Activated naive CD4-positive, alpha-beta T cell treated with anti-CD3 and anti-CD28 coated beads, Interleukin-2, amount 50 U/mL, for 24 hours (primary cell): ENCODE data around the gene BANP.
"Not testable (repeated sequence)": the region's sequence is repeated elsewhere in the genome, so short reads cannot be mapped to it uniquely, and the experiment has no call there.

ENCODE experiments used
- H3K27ac Mint-ChIP-seq: one replicate; pipeline ENCODE4 v1.8.0; 2021; ENCODE audit warnings: mild to moderate bottlenecking, mixed read lengths
- H3K27me3 Mint-ChIP-seq: one replicate; pipeline ENCODE4 v1.8.0; 2021; ENCODE audit warnings: mixed read lengths
- H3K36me3 Mint-ChIP-seq: one replicate; pipeline ENCODE4 v1.8.0; 2021; ENCODE audit warnings: mixed read lengths
- H3K4me1 Mint-ChIP-seq: one replicate; pipeline ENCODE4 v1.8.0; 2021; ENCODE audit warnings: mixed read lengths
- H3K4me3 Mint-ChIP-seq: one replicate; pipeline ENCODE4 v1.8.0; 2021; ENCODE audit warnings: mild to moderate bottlenecking, mixed read lengths
- H3K9me3 Mint-ChIP-seq: one replicate; pipeline ENCODE4 v1.8.0; 2021; ENCODE audit warnings: mixed read lengths

BANP gene

GRCh38 chr16:88043208-88043910 lies 92.1 kb downstream of the BANP start:
- not testable (repeated sequence) for H3K27ac Mint-ChIP-seq, H3K27me3 Mint-ChIP-seq, H3K36me3 Mint-ChIP-seq, H3K9me3 Mint-ChIP-seq, H3K4me1 Mint-ChIP-seq, H3K4me3 Mint-ChIP-seq

DNA sequence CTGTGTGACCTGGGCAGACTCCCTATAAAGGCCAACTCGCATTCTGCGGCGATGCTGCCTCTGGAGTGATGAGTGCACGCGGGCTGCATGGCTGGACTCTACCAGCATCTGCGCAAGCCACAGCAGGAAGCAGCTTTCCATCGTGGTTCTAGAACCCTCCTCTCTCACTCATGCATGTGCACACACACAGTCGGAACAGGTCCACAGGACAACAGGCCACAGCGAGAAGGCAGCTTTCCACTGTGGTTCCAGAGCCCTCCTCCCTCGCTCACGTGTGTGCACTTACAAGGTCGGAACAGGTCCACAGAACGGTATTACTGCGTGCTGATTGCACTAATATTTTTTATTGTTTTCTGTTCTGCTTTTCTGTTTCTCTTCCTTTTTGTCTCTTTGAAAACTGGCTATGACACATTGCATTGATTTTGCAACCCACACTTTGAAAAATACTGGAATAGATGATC lies 92.9 kb downstream of the BANP start:
- H3K27ac Mint-ChIP-seq, H3K27me3 Mint-ChIP-seq, H3K9me3 Mint-ChIP-seq, H3K4me3 Mint-ChIP-seq, H3K36me3 Mint-ChIP-seq, H3K4me1 Mint-ChIP-seq: not testable (repeated sequence)

DNA sequence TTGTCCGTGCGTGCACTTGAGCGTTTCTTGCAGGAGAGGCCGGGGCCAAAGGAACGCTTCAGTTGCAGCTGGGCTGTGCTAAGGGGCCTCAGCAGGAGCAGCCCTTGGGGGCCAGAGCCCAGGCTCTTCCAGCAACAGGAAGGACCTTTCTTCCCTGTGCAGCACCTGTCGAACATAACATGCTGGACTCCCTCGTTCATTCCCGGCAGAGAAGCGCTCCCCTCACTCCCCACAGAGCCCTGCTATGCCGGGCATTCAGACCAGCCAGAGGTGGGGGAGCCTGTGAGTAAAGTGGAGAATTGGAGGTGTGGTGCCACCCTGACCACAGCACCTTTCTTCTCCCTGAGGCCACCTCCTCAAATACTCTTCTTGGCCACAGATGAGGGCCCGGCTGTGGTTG lies 94.1 kb downstream of the BANP start:
- not testable (repeated sequence) for H3K27me3 Mint-ChIP-seq, H3K27ac Mint-ChIP-seq, H3K36me3 Mint-ChIP-seq, H3K4me1 Mint-ChIP-seq, H3K9me3 Mint-ChIP-seq, H3K4me3 Mint-ChIP-seq

- no peak overlapping the region for H3K4me3 Mint-ChIP-seq
- no peaks in the 10 kb centered on the region for H3K9me3 Mint-ChIP-seq
- no peak overlapping the region for H3K27ac Mint-ChIP-seq
- peaks cover 8% of the 10 kb centered on the region for H3K36me3 Mint-ChIP-seq
- H3K4me1 Mint-ChIP-seq, result no peaks in the 10 kb centered on the region
- H3K27me3 Mint-ChIP-seq, result no peaks in the 10 kb centered on the region
Observed at GRCh38 chr16:88045820-88046303, 94.6 kb downstream of the BANP start.

GRCh38 chr16:88047462-88047861 lies 96.2 kb downstream of the BANP start:
- Mint-ChIP-seq H3K4me3 (no peak overlapping the region), H3K36me3 (peaks cover 10% of the 10 kb centered on the region), H3K27ac (no peak overlapping the region), H3K4me1 (no peaks in the 10 kb centered on the region), H3K9me3 (no peaks in the 10 kb centered on the region), H3K27me3 (no peaks in the 10 kb centered on the region)

- Mint-ChIP-seq H3K9me3 (no peaks in the 10 kb centered on the region), H3K4me3 (no peak overlapping the region), H3K27me3 (no peaks in the 10 kb centered on the region), H3K4me1 (no peaks in the 10 kb centered on the region), H3K27ac (no peak overlapping the region), H3K36me3 (peaks cover 8% of the 10 kb centered on the region)
Observed at GRCh38 chr16:88048985-88049384, 97.8 kb downstream of the BANP start.

DNA sequence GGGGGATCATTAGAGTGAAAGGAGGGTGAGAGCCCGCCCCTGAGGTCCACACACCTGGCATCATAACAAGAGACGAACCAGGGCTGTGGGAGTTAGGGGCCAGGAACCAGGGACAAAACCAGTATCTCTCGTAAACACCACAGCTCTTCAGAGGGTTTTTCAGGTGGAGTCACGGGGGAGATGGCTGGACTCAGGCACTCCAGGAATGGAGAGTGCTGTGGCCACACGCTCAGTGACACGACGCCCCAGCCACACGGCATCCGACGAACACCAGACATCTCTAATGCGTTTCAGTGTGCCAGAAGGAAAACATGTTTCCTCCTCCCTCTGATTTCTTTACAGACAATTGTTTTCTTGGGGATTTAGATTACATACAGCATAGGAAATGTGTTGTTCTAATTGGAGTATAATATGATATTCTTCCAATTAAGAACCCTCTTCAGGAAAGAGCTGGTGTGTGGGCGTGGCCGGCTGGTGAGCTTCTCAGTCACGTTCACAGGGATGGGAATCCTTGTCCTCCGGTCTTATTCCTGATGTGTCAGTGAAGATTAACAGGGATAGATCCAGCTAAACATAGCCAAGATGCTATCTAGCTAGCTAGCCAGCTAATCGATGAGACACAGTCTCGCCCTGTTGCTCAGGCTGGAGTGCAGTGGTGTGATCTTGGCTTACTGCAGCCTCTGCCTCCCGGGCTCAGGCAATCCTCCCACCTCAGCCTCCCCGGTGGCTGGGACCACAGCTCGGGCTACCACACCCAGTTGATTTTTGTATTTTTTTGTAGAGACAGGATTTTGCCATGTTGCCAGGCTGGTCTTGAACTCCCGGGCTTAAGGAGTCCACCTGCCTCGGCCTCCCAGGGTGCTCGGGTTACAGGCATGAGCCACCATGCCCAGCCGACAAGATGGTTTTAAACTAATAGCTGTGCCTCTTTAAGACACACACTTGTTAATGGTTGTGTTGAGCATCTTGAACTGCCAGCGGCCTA lies 98.6 kb downstream of the BANP start:
- no peaks in the 10 kb centered on the region for H3K27me3 Mint-ChIP-seq
- H3K27ac Mint-ChIP-seq, result no peak overlapping the region
- no peaks in the 10 kb centered on the region for H3K9me3 Mint-ChIP-seq
- no peaks in the 10 kb centered on the region for H3K4me1 Mint-ChIP-seq
- peaks cover 8% of the 10 kb centered on the region for H3K36me3 Mint-ChIP-seq
- H3K4me3 Mint-ChIP-seq, result no peak overlapping the region

- Mint-ChIP-seq H3K4me1 (no peaks in the 10 kb centered on the region), H3K9me3 (no peaks in the 10 kb centered on the region), H3K27ac (no peak overlapping the region), H3K27me3 (no peaks in the 10 kb centered on the region), H3K4me3 (no peak overlapping the region), H3K36me3 (peaks cover 8% of the 10 kb centered on the region)
Observed at GRCh38 chr16:88050952-88051660, 99.9 kb downstream of the BANP start.

GRCh38 chr16:88052661-88053060 lies 101.4 kb downstream of the BANP start:
- Mint-ChIP-seq H3K4me1 (no peaks in the 10 kb centered on the region), H3K4me3 (no peak overlapping the region), H3K27ac (no peak overlapping the region), H3K36me3 (peaks cover 8% of the 10 kb centered on the region), H3K27me3 (no peaks in the 10 kb centered on the region), H3K9me3 (no peaks in the 10 kb centered on the region)

DNA sequence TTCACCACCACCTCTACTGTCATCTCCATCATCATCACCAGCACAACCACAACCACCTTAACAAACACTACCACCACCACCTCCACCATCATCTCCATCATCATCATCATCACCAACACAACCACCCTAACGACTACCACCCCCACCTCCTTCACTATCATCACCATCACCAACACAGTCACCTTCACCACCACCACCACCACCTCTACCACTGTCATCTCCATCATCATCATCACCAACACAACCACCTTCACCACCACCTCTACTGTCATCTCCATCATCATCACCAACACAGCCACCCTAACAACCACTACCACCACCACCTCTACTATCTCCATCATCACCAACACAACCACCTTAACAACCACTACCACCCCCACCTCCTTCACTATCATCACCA lies 102.2 kb downstream of the BANP start:
- not testable (repeated sequence) for H3K4me3 Mint-ChIP-seq, H3K9me3 Mint-ChIP-seq, H3K27me3 Mint-ChIP-seq, H3K27ac Mint-ChIP-seq, H3K4me1 Mint-ChIP-seq, H3K36me3 Mint-ChIP-seq

DNA sequence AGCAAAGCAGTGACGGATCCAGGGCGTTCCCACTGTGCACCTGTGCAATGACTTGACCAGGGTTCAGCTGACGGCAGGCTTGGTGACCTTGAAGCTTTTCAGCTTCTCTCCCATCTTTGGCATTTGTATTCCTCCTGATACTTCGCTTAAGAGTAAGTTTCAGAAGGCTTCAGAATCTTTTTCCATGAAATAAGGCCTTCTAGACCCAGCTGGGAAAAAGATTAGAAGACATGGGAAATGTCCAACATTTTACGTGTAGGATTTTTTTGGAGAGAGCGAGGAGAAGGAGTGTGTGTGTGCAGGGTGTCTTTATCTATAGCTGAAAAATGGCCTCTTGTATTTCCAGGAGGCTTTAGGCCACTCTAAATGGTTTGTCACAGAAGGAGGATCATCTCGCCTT lies 104.1 kb downstream of the BANP start:
- Mint-ChIP-seq H3K36me3 (peaks cover 4% of the 10 kb centered on the region), H3K27me3 (no peaks in the 10 kb centered on the region), H3K4me3 (no peak overlapping the region), H3K9me3 (no peaks in the 10 kb centered on the region), H3K4me1 (no peaks in the 10 kb centered on the region), H3K27ac (no peak overlapping the region)

DNA sequence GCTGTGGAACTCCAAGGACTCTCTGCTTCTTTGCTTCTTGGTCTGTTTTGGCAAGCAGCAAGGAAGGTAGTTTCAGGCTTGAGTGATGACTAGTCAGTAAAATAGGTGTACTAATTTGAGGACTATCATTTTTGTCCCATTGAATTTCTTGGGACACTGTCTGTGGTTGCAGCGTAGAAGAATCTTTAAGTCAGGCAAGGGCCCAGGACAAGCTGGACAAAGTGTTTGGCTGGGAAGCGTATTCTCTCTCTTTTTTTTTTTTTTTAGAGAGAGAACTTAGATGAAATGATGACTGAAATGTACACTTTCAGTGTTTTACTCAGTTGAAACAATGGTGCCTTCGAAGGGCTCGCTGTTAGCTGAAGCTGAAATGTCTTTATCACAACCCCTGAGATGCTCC lies 105.0 kb downstream of the BANP start:
- no peak overlapping the region for H3K27ac Mint-ChIP-seq
- no peaks in the 10 kb centered on the region for H3K27me3 Mint-ChIP-seq
- no peaks in the 10 kb centered on the region for H3K4me1 Mint-ChIP-seq
- H3K36me3 Mint-ChIP-seq, result peaks cover 4% of the 10 kb centered on the region
- no peaks in the 10 kb centered on the region for H3K9me3 Mint-ChIP-seq
- no peak overlapping the region for H3K4me3 Mint-ChIP-seq

DNA sequence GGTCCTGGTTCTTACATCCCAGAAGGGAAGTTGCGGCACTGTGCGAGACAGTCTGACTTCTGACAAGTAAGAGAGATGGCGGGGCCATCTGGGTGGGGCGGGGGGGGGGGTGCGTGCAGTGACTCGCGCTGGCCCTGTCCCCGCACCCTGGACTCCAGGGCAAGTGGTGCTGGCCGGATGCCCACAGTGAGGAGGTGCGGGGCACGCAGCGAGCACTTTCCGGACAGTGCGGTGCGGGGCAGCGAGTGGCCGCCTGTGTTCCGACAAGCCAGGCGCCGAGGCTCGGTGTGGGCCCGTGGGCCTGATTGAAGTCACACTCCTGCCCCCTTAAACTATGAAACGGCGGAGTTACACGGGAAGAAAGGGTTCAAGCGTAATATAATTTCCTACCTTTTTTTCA lies 106.4 kb downstream of the BANP start:
- no peak overlapping the region for H3K4me3 Mint-ChIP-seq
- H3K4me1 Mint-ChIP-seq, result no peaks in the 10 kb centered on the region
- no peak overlapping the region for H3K27ac Mint-ChIP-seq
- peaks cover 3% of the 10 kb centered on the region for H3K36me3 Mint-ChIP-seq
- H3K27me3 Mint-ChIP-seq, result no peaks in the 10 kb centered on the region
- H3K9me3 Mint-ChIP-seq, result no peaks in the 10 kb centered on the region

DNA sequence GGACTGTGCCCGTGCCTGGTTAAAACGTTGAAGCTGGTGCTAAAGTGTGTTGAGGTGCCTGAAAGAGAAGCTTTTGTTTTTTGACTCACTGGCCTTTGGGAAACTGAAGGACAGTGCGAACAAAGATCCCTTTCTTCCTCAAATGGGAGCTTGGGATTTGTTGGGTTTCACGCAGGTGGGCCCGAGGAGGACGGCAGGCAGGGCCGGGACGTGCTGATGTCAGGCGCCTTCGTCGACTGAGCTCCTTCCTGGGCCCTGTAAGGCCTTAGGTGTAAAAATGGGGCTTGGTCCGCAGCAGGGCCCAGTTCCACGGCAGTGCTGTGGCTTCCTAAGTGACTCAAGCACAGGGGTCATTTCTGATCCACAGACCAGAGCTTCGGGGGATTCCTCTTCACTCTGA lies 106.9 kb downstream of the BANP start:
- no peak overlapping the region for H3K27ac Mint-ChIP-seq
- H3K4me1 Mint-ChIP-seq, result no peaks in the 10 kb centered on the region
- no peak overlapping the region for H3K4me3 Mint-ChIP-seq
- no peaks in the 10 kb centered on the region for H3K27me3 Mint-ChIP-seq
- no peaks in the 10 kb centered on the region for H3K9me3 Mint-ChIP-seq
- H3K36me3 Mint-ChIP-seq, result peaks cover 3% of the 10 kb centered on the region

- peaks cover 3% of the 10 kb centered on the region for H3K36me3 Mint-ChIP-seq
- H3K27me3 Mint-ChIP-seq, result no peaks in the 10 kb centered on the region
- H3K9me3 Mint-ChIP-seq, result no peaks in the 10 kb centered on the region
- no peak overlapping the region for H3K4me3 Mint-ChIP-seq
- no peak overlapping the region for H3K27ac Mint-ChIP-seq
- H3K4me1 Mint-ChIP-seq, result no peaks in the 10 kb centered on the region
Observed at GRCh38 chr16:88058817-88059216, 107.6 kb downstream of the BANP start.
